K562 (cell line): Measurements from ENCODE around the gene PCSK5. TPM values are rescaled to one million over a fixed set of nuclear protein-coding genes. Genes with fewer than 3 reads are reported as not detected.

Experiments used
- ATAC-seq: fragments of 200-7000 bp; cut with Tn5 transposase; 3 replicates; pipeline ENCODE4 v1.9.1; 2020; ENCODE audit warnings: moderate library complexity
- BruUV-seq: library from RNA; stranded (reverse); fragments of 400-500 nt; replicated peaks from 2 replicates; lab custom pipeline; 2021; lab: Mats Ljungman, UMichigan
- CTCF ChIA-PET: fragments of 300-600 bp; formaldehyde crosslinking; extraction: SDS; loops from one replicate; lab custom pipeline; 2021; ENCODE audit warnings: low intra/inter-chr PET ratio; lab: Yijun Ruan, JAX
- POLR2A ChIA-PET: fragments of 300-600, 350-650 bp; sonication (Branson Sonifier 250); formaldehyde crosslinking; extraction: SDS; loops from one replicate; lab custom pipeline; 2021; ENCODE audit warnings: antibody characterized with exemption, inconsistent platforms; lab: Yijun Ruan, JAX
- DNase-seq, 4 experiments: peaks; one replicate each; pipeline versions ENCODE4 v3.0.0 to v3.0.0-alpha.2; 2011 to 2018; ENCODE audit warnings: low spot score in 3 of 4, mixed read lengths in 3 of 4; ENCODE audit errors: extremely low read depth in 1 of 4
- FAIRE-seq: peaks from 2 replicates; lab custom pipeline; 2011; peaks lifted over from hg19 to GRCh38; lab: Jason Lieb, UNC
- H2AFZ ChIP-seq: 2 replicates; pipeline ENCODE4 v1.6.0; 2011; ENCODE audit warnings: low read depth, low read length, control low read depth, inconsistent platforms
- H3K27ac ChIP-seq: fragments of 200-600 bp; 3 replicates; pipeline ENCODE4 v1.8.0; 2011; ENCODE audit warnings: low read depth, mild to moderate bottlenecking, control low read depth, inconsistent platforms, low read length, moderate library complexity, mixed read lengths; ENCODE audit errors: extremely low read depth
- H3K27me3 ChIP-seq, 2 experiments: fragments of 300-600 bp in 1 of 2; 2 replicates in 1 of 2; 3 replicates in 1 of 2; pipeline versions ENCODE4 v1.6.0 to v1.8.0; 2011; ENCODE audit warnings: inconsistent platforms in 2 of 2, low read length in 2 of 2, mild to moderate bottlenecking in 1 of 2, mixed read lengths in 1 of 2, moderate library complexity in 1 of 2; ENCODE audit not compliant: control insufficient read depth in 2 of 2, insufficient read depth in 2 of 2
- H3K36me3 ChIP-seq: fragments of 300-600 bp; 3 replicates; pipeline ENCODE4 v1.8.0; 2011; ENCODE audit warnings: mild to moderate bottlenecking, low read length, inconsistent platforms; ENCODE audit not compliant: control insufficient read depth, insufficient read depth
- H3K4me1 ChIP-seq, 2 experiments: fragments of 200-600 bp in 1 of 2; replicated peaks in 1 of 2; 2 replicates in 1 of 2; 3 replicates in 1 of 2; pipeline versions ENCODE4 v1.5.1 to v1.8.0; 2011; ENCODE audit warnings: inconsistent platforms in 2 of 2, low read length in 2 of 2, mild to moderate bottlenecking in 1 of 2, mixed read lengths in 1 of 2, moderate library complexity in 1 of 2; ENCODE audit not compliant: control insufficient read depth in 2 of 2, insufficient read depth in 2 of 2
- H3K4me2 ChIP-seq: 2 replicates; pipeline ENCODE4 v1.6.1; 2011; ENCODE audit warnings: low read length, control low read depth, inconsistent platforms, mixed read lengths; ENCODE audit not compliant: insufficient read depth
- H3K4me3 ChIP-seq: fragments of 200-600 bp; sonication (generic), shearing (Covaris generic); 2 replicates; pipeline ENCODE4 v1.5.1; 2016; ENCODE audit warnings: control low read depth, inconsistent platforms
- H3K79me2 ChIP-seq: fragments of 200-600 bp; 3 replicates; pipeline ENCODE4 v1.8.0; 2011; ENCODE audit warnings: low read length, inconsistent platforms; ENCODE audit not compliant: control insufficient read depth, insufficient read depth
- H3K9ac ChIP-seq, 2 experiments: 2 replicates each; pipeline versions ENCODE4 v1.6.0 to v1.6.1; 2011; ENCODE audit warnings: low read depth in 2 of 2, low read length in 2 of 2, control low read depth in 1 of 2, inconsistent platforms in 1 of 2, mild to moderate bottlenecking in 1 of 2, mixed read lengths in 1 of 2; ENCODE audit not compliant: insufficient read depth in 1 of 2
- H3K9me1 ChIP-seq: one replicate; pipeline ENCODE4 v1.6.0; 2011; ENCODE audit warnings: inconsistent platforms, mild to moderate bottlenecking, low read length, moderate library complexity; ENCODE audit not compliant: control insufficient read depth, insufficient read depth
- H3K9me3 ChIP-seq: replicated peaks from 2 replicates; pipeline ENCODE4 v1.5.1; 2011; ENCODE audit warnings: low read depth, low read length, inconsistent platforms; ENCODE audit not compliant: control insufficient read depth, insufficient read depth
- H4K20me1 ChIP-seq: replicated peaks from 2 replicates; pipeline ENCODE4 v1.6.1; 2011; ENCODE audit warnings: low read length, inconsistent platforms, mixed read lengths; ENCODE audit not compliant: control insufficient read depth, insufficient read depth
- GTF2F1 ChIP-seq: IDR thresholded peaks from 2 replicates; pipeline ENCODE4 v1.6.1; 2011; ENCODE audit warnings: low read depth, low read length, improper control_type of control experiment
- KDM1A ChIP-seq, 2 experiments: fragments of 450-650 bp; IDR thresholded peaks; 2 replicates each; pipeline ENCODE4 v1.6.1; 2016; ENCODE audit warnings: mild to moderate bottlenecking in 2 of 2
- NFXL1 ChIP-seq: fragments of 450-650 bp; formaldehyde crosslinking; IDR thresholded peaks from 2 replicates; pipeline ENCODE4 v1.4.0; 2021; ENCODE audit warnings: mild to moderate bottlenecking
- POLR2AphosphoS5 ChIP-seq: IDR thresholded peaks from 2 replicates; pipeline ENCODE4 v1.6.1; 2011; ENCODE audit warnings: mild to moderate bottlenecking, low read depth, low read length, moderate library complexity; ENCODE audit not compliant: control insufficient read depth, insufficient read depth
- SP1 ChIP-seq: sonication (generic); formaldehyde crosslinking; IDR thresholded peaks from 2 replicates; pipeline ENCODE4 v1.8.1; 2022; ENCODE audit warnings: mild to moderate bottlenecking, missing genetic modification reagents
- ZNF124 ChIP-seq: sonication (generic); formaldehyde crosslinking; IDR thresholded peaks from 2 replicates; pipeline ENCODE4 v1.8.1; 2022; ENCODE audit warnings: missing genetic modification reagents
- ZNF184 ChIP-seq: sonication (generic); formaldehyde crosslinking; IDR thresholded peaks from 2 replicates; pipeline ENCODE4 v1.5.0; 2020; ENCODE audit warnings: missing genetic modification reagents
- ZNF347 ChIP-seq: fragments of 450-650 bp; formaldehyde crosslinking; IDR thresholded peaks from 2 replicates; pipeline ENCODE4 v1.4.0; 2020; ENCODE audit warnings: low read depth, mild to moderate bottlenecking, moderate library complexity
- WGBS: fragments of 100-300 bp; shearing (Covaris generic); methylation state at CpG from one replicate; pipeline ENCODE4 v1.1.6; 2016; ENCODE audit warnings: low coverage, mixed read lengths; ENCODE audit not compliant: insufficient coverage; ENCODE audit errors: missing lambda C conversion rate; 5-methylcytosine and 5-hydroxymethylcytosine counted together
- in situ Hi-C: fragments of 300-500 bp; cut with MboI; formaldehyde crosslinking; loops from 4 replicates; pipeline ENCODE4 v1.15.0; 2018; ENCODE audit warnings: inconsistent platforms, mixed read lengths
- intact Hi-C: fragments of 100-400 bp; cut with micrococcal nuclease; formaldehyde crosslinking; loops from 2 replicates; pipeline ENCODE4 v1.14.2; 2022
- polyA plus RNA-seq, 8 experiments: library from polyadenylated mRNA; depleted of rRNA in 4 of 8; stranded (reverse) in 5 of 8; unstranded in 3 of 8; fragments of >200 nt; fragmentation: Nextera tagmentation in 2 of 8; fragmentation: Illumina TruSeq in 1 of 8; extraction: Ambion mirVana in 2 of 8; extraction: Trizol in 1 of 8; gene quantifications; 2 replicates each; pipeline versions ENCODE4 v1.2.1 to v1.2.3, GENCODE V29; 2011 to 2014; ENCODE audit warnings: inconsistent platforms in 1 of 8, missing spikeins in 1 of 8
- total RNA-seq, 7 experiments: library from RNA; depleted of rRNA in 6 of 7; stranded (reverse); fragments of >200 nt in 6 of 7; fragmentation: Illumina TruSeq in 2 of 7; extraction: Trizol in 2 of 7; gene quantifications; 2 replicates each; pipeline versions ENCODE4 v1.2.1 to v1.2.3, GENCODE V29; 2011 to 2021; ENCODE audit warnings: low replicate concordance in 1 of 7
- TF ChIP-seq, protein P1 (sequence below): fragments of 450-650 bp; formaldehyde crosslinking; IDR thresholded peaks from 2 replicates; pipeline ENCODE4 v1.4.0; 2020; ENCODE audit warnings: mild to moderate bottlenecking, mixed read lengths
- TF ChIP-seq, protein P2 (sequence below): fragments of 450-650 bp; IDR thresholded peaks from 2 replicates; pipeline ENCODE4 v1.6.1; 2017; ENCODE audit warnings: mild to moderate bottlenecking, moderate library complexity
- TF ChIP-seq, protein P3 (sequence below): sonication (generic); formaldehyde crosslinking; IDR thresholded peaks from 2 replicates; pipeline ENCODE4 v1.8.0; 2022; ENCODE audit warnings: missing genetic modification reagents, mild to moderate bottlenecking, borderline replicate concordance
- TF ChIP-seq, protein P4 (sequence below): fragments of 200-800 bp; sonication (Bioruptor generic); IDR thresholded peaks from 2 replicates; pipeline ENCODE4 v1.6.1; 2016; ENCODE audit warnings: missing genetic modification characterization, missing compliant biosample characterization

The PCSK5 gene
- total and polyA plus RNA-seq, 9 of the 15 experiments (the other 6 are each of a cell fraction or from before 2014, with no cell fraction given), result not detected

DNA sequence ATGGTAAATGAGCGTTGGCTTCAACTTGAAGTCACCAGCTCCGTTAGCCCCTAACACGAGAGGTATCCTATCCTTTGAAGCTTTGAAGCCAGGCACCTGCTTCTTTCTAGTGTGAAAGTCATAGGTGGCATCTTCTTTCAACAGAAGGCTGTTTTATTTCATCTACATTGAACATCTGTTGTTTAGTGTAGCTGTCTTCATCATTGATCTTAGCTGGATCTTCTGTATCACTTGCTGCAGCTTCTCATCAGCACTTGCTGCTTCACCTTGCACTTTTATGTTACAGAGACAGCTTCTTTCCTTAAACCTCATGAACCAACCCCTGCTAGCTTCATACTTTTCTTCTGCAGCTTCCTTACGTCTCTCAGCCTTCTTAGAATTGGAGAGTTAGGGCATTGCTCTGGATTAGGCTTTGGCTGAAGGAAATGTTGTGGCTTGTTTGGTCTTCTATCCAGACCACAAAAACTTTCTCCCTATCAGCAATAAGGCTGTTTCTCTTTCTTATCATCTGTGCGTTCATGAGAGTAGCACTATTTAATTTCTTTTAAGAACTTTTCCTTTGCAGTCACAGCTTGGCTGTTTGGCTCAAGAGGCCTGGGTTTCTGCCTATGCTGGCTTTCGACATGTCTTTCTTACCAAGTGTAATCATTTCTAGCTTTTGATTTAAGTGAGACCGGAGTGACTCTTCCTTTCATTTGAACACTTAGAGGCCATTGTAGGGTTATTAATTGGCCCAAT, 47.2 kb downstream of the PCSK5 start (continued):
- TF ChIP-seq, protein P1, sequence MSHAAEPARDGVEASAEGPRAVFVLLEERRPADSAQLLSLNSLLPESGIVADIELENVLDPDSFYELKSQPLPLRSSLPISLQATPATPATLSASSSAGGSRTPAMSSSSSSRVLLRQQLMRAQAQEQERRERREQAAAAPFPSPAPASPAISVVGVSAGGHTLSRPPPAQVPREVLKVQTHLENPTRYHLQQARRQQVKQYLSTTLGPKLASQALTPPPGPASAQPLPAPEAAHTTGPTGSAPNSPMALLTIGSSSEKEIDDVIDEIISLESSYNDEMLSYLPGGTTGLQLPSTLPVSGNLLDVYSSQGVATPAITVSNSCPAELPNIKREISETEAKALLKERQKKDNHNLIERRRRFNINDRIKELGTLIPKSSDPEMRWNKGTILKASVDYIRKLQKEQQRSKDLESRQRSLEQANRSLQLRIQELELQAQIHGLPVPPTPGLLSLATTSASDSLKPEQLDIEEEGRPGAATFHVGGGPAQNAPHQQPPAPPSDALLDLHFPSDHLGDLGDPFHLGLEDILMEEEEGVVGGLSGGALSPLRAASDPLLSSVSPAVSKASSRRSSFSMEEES (CRISPR knock-in tag), result no peak
- no peak for TF ChIP-seq ZNF347 (CRISPR knock-in tag)

DNA sequence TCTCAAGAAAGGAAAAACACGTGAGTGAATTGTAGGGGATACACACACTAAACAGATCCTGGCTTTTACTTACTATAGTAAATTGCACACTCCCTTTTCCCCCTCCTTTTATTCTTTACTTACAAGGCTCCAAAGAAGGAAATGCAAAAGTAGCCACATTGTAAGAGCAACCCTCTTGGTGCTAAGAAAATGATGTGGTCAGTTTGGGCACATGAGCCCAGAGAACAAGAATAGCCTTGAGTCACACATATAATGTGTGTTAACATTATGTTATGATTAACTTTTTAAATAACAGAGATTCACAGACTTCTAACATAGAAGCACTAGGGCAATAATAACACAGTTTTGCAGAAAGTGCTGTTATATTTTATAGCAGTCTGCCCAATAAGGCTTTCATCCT, 48.5 kb downstream of the PCSK5 start:
- Histone ChIP-seq H3K4me1 (no peaks in the 10 kb centered on the region), H3K4me2 (no peak overlapping the region), H3K36me3 (no peaks in the 10 kb centered on the region), H3K27ac (no peak overlapping the region), H2AFZ (no peak overlapping the region), H3K9me1 (no peaks in the 10 kb centered on the region), H3K9me3 (no peaks in the 10 kb centered on the region), H3K4me3 (no peak overlapping the region), H3K9ac (no peak overlapping the region), H3K79me2 (no peaks in the 10 kb centered on the region), H4K20me1 (no peaks in the 10 kb centered on the region), H3K27me3 (no peaks in the 10 kb centered on the region)
- in situ Hi-C loops, result no loop called here
- BruUV-seq, result no TSS peak
- intact Hi-C loops, result no loop called here
- CTCF ChIA-PET, result no interaction called here
- 0% methylated on average over 1 of the region's 1 CpG for WGBS
- POLR2A ChIA-PET, result no interaction called here
- FAIRE-seq (no peak), DNase-seq (no peak), ATAC-seq (no peak)
- TF ChIP-seq NFXL1 (CRISPR knock-in tag) (no peak), SP1 (CRISPR knock-in tag) (no peak), ZNF124 (CRISPR knock-in tag) (no peak), POLR2AphosphoS5 (no peak), GTF2F1 (no peak), KDM1A (IDR thresholded peaks at IDR 0.05) (no peak), ZNF184 (no peak)
- TF ChIP-seq, protein P2, sequence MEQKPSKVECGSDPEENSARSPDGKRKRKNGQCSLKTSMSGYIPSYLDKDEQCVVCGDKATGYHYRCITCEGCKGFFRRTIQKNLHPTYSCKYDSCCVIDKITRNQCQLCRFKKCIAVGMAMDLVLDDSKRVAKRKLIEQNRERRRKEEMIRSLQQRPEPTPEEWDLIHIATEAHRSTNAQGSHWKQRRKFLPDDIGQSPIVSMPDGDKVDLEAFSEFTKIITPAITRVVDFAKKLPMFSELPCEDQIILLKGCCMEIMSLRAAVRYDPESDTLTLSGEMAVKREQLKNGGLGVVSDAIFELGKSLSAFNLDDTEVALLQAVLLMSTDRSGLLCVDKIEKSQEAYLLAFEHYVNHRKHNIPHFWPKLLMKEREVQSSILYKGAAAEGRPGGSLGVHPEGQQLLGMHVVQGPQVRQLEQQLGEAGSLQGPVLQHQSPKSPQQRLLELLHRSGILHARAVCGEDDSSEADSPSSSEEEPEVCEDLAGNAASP, result no peak
- TF ChIP-seq, protein P3, sequence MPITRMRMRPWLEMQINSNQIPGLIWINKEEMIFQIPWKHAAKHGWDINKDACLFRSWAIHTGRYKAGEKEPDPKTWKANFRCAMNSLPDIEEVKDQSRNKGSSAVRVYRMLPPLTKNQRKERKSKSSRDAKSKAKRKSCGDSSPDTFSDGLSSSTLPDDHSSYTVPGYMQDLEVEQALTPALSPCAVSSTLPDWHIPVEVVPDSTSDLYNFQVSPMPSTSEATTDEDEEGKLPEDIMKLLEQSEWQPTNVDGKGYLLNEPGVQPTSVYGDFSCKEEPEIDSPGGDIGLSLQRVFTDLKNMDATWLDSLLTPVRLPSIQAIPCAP (CRISPR knock-in tag), result no peak
- TF ChIP-seq, protein P4, sequence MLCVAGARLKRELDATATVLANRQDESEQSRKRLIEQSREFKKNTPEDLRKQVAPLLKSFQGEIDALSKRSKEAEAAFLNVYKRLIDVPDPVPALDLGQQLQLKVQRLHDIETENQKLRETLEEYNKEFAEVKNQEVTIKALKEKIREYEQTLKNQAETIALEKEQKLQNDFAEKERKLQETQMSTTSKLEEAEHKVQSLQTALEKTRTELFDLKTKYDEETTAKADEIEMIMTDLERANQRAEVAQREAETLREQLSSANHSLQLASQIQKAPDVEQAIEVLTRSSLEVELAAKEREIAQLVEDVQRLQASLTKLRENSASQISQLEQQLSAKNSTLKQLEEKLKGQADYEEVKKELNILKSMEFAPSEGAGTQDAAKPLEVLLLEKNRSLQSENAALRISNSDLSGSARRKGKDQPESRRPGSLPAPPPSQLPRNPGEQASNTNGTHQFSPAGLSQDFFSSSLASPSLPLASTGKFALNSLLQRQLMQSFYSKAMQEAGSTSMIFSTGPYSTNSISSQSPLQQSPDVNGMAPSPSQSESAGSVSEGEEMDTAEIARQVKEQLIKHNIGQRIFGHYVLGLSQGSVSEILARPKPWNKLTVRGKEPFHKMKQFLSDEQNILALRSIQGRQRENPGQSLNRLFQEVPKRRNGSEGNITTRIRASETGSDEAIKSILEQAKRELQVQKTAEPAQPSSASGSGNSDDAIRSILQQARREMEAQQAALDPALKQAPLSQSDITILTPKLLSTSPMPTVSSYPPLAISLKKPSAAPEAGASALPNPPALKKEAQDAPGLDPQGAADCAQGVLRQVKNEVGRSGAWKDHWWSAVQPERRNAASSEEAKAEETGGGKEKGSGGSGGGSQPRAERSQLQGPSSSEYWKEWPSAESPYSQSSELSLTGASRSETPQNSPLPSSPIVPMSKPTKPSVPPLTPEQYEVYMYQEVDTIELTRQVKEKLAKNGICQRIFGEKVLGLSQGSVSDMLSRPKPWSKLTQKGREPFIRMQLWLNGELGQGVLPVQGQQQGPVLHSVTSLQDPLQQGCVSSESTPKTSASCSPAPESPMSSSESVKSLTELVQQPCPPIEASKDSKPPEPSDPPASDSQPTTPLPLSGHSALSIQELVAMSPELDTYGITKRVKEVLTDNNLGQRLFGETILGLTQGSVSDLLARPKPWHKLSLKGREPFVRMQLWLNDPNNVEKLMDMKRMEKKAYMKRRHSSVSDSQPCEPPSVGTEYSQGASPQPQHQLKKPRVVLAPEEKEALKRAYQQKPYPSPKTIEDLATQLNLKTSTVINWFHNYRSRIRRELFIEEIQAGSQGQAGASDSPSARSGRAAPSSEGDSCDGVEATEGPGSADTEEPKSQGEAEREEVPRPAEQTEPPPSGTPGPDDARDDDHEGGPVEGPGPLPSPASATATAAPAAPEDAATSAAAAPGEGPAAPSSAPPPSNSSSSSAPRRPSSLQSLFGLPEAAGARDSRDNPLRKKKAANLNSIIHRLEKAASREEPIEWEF (CRISPR knock-in tag), result no peak
